ENCODE measurements around the gene SORCS3.
"Not testable (repeated sequence)": the region's sequence is repeated elsewhere in the genome, so short reads cannot be mapped to it uniquely, and the experiment has no call there.

SORCS3 gene

DNA sequence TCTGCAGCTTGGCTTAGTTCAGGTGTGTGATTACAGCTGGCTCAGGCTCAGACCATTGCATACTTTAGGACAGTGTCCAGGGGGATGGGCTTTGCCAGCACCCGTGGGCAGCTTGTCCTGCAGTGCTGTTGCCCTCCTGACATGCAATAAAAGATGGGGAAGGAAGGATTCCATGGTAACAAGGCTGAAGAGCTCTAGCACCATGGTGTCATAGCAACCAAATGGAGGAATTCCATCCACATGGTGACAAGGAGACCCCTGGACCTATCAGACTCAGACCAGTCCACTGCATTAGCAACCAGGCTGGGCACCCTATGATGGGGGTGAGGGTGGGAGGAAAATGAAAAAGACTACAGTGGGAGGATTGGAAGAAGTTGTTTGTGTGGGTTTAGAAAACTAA, 49.9 kb downstream of the SORCS3 start:
- H3K79me2 ChIP-seq (ENCODE audit: insufficient read depth, low read length) = no peaks in the 10 kb centered on the region
- TF ChIP-seq EZH2phosphoT487 (IDR thresholded peaks at IDR 0.05; ENCODE audit: borderline replicate concordance) = no peak
- TF ChIP-seq, protein P1, sequence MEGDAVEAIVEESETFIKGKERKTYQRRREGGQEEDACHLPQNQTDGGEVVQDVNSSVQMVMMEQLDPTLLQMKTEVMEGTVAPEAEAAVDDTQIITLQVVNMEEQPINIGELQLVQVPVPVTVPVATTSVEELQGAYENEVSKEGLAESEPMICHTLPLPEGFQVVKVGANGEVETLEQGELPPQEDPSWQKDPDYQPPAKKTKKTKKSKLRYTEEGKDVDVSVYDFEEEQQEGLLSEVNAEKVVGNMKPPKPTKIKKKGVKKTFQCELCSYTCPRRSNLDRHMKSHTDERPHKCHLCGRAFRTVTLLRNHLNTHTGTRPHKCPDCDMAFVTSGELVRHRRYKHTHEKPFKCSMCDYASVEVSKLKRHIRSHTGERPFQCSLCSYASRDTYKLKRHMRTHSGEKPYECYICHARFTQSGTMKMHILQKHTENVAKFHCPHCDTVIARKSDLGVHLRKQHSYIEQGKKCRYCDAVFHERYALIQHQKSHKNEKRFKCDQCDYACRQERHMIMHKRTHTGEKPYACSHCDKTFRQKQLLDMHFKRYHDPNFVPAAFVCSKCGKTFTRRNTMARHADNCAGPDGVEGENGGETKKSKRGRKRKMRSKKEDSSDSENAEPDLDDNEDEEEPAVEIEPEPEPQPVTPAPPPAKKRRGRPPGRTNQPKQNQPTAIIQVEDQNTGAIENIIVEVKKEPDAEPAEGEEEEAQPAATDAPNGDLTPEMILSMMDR (conservative IDR thresholded peaks at IDR 0.05; ENCODE audit: low read length) = no peak
- H3K4me3 ChIP-seq (ENCODE audit: low read length, poor library complexity, severe bottlenecking) = no peak overlapping the region
- no peaks in the 10 kb centered on the region for H3K9me3 ChIP-seq (ENCODE audit: insufficient read depth, low read depth, low read length)
- no peak overlapping the region for H3K4me2 ChIP-seq (ENCODE audit: low read depth, low read length, poor library complexity, severe bottlenecking)
- no peaks in the 10 kb centered on the region for H3K27me3 ChIP-seq (ENCODE audit: insufficient read depth, low read length, poor library complexity, severe bottlenecking)
- H3K4me1 ChIP-seq (ENCODE audit: insufficient read depth, low read length, poor library complexity, severe bottlenecking) = no peaks in the 10 kb centered on the region
- no peaks in the 10 kb centered on the region for H3K36me3 ChIP-seq (ENCODE audit: insufficient read depth, low read length)
- no peaks in the 10 kb centered on the region for H4K20me1 ChIP-seq (ENCODE audit: insufficient read depth, low read length, poor library complexity, severe bottlenecking)
- H3K9me2 ChIP-seq (replicated peaks; ENCODE audit: low read depth, low read length) = no peaks in the 10 kb centered on the region
- no peak overlapping the region for H2AFZ ChIP-seq (ENCODE audit: low read length)
- no peaks in the 10 kb centered on the region for H3F3A ChIP-seq (ENCODE audit: low read depth)
- no peak overlapping the region for H3K9ac ChIP-seq (ENCODE audit: low read depth, low read length, poor library complexity, severe bottlenecking)

DNA sequence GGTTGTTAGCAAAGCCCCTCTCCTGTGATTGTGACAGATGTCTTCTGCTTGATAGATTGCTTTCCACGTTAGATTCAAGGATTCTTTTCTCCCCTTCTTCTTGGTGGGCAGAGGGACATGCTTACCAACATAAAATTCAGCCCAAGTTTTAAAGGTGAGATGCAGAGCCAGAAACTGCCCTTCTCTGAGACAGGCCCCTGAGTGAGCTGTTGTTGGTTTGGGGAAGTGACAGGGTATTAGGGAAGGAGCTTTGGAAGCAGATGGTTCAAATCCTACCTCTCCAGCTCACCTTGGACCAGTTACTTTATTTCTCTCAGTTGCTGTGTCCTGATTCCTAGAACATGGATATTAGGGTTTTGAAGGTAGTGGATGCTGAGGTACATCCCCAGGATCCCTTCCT, 53.0 kb downstream of the SORCS3 start:
- H3K79me2 ChIP-seq (ENCODE audit: insufficient read depth, low read length) = no peaks in the 10 kb centered on the region
- no peak overlapping the region for H3K4me2 ChIP-seq (ENCODE audit: low read depth, low read length, poor library complexity, severe bottlenecking)
- no peaks in the 10 kb centered on the region for H4K20me1 ChIP-seq (ENCODE audit: insufficient read depth, low read length, poor library complexity, severe bottlenecking)
- H3K4me3 ChIP-seq (ENCODE audit: low read length, poor library complexity, severe bottlenecking) = no peak overlapping the region
- no peaks in the 10 kb centered on the region for H3K27me3 ChIP-seq (ENCODE audit: insufficient read depth, low read length, poor library complexity, severe bottlenecking)
- no peak overlapping the region for H3K9ac ChIP-seq (ENCODE audit: low read depth, low read length, poor library complexity, severe bottlenecking)
- TF ChIP-seq, protein P1 (conservative IDR thresholded peaks at IDR 0.05; ENCODE audit: low read length) = no peak
- TF ChIP-seq EZH2phosphoT487 (IDR thresholded peaks at IDR 0.05; ENCODE audit: borderline replicate concordance) = no peak
- no peaks in the 10 kb centered on the region for H3K9me2 ChIP-seq (replicated peaks; ENCODE audit: low read depth, low read length)
- H2AFZ ChIP-seq (ENCODE audit: low read length) = no peak overlapping the region
- H3F3A ChIP-seq (ENCODE audit: low read depth) = no peaks in the 10 kb centered on the region
- H3K9me3 ChIP-seq (ENCODE audit: insufficient read depth, low read depth, low read length) = no peaks in the 10 kb centered on the region
- no peaks in the 10 kb centered on the region for H3K4me1 ChIP-seq (ENCODE audit: insufficient read depth, low read length, poor library complexity, severe bottlenecking)
- no peaks in the 10 kb centered on the region for H3K36me3 ChIP-seq (ENCODE audit: insufficient read depth, low read length)

DNA sequence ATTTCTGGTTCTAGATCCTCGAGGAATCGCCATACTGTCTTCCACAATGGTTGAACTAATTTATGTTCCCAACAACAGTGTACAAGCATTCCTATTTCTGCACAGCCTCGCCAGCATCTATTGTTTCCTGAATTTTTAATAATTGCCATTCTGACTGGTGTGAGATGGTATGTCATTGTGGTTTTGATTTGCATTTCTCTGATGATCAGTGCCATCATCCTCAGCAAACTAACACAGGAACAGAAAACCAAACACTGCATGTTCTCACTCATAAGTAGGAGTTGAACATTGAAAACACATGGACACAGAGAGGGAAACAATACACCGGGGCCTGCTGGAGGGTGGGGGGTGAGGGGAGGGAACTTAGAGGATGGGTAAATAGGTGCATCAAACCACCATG, 62.2 kb downstream of the SORCS3 start:
- H3K4me3 ChIP-seq (ENCODE audit: low read length, poor library complexity, severe bottlenecking); H3F3A ChIP-seq (ENCODE audit: low read depth); H3K27me3 ChIP-seq (ENCODE audit: insufficient read depth, low read length, poor library complexity, severe bottlenecking); H3K4me1 ChIP-seq (ENCODE audit: insufficient read depth, low read length, poor library complexity, severe bottlenecking); H4K20me1 ChIP-seq (ENCODE audit: insufficient read depth, low read length, poor library complexity, severe bottlenecking); H3K79me2 ChIP-seq (ENCODE audit: insufficient read depth, low read length); H3K9me3 ChIP-seq (ENCODE audit: insufficient read depth, low read depth, low read length); H3K4me2 ChIP-seq (ENCODE audit: low read depth, low read length, poor library complexity, severe bottlenecking); H3K9me2 ChIP-seq (replicated peaks; ENCODE audit: low read depth, low read length); H3K9ac ChIP-seq (ENCODE audit: low read depth, low read length, poor library complexity, severe bottlenecking); H3K36me3 ChIP-seq (ENCODE audit: insufficient read depth, low read length); H2AFZ ChIP-seq (ENCODE audit: low read length): not testable (repeated sequence)

DNA sequence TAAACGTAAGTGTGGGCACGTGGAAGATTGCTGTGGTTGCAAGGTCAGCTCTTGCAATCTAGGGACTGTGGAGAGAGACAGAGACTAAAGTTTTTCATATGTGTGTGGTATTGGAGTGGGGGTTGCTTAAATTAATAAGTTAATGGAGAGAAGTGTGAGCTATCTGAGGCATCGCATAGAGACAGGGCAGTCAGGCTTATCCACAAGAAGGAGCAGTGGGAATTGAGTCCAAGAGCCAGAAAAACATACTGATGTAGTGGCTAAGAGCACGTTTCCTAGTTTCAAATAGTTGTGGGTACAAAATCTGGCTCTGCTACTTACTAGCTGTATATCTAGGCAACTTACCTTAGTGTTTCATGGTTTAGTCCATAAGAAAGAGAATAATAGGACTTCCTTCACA, 65.8 kb downstream of the SORCS3 start:
- H3K9me3 ChIP-seq (ENCODE audit: insufficient read depth, low read depth, low read length) = no peaks in the 10 kb centered on the region
- TF ChIP-seq EZH2phosphoT487 (IDR thresholded peaks at IDR 0.05; ENCODE audit: borderline replicate concordance) = no peak
- TF ChIP-seq, protein P1 (conservative IDR thresholded peaks at IDR 0.05; ENCODE audit: low read length) = no peak
- no peak overlapping the region for H3K4me2 ChIP-seq (ENCODE audit: low read depth, low read length, poor library complexity, severe bottlenecking)
- H3K27me3 ChIP-seq (ENCODE audit: insufficient read depth, low read length, poor library complexity, severe bottlenecking) = no peaks in the 10 kb centered on the region
- H3F3A ChIP-seq (ENCODE audit: low read depth) = no peaks in the 10 kb centered on the region
- H3K4me1 ChIP-seq (ENCODE audit: insufficient read depth, low read length, poor library complexity, severe bottlenecking) = no peaks in the 10 kb centered on the region
- no peaks in the 10 kb centered on the region for H3K9me2 ChIP-seq (replicated peaks; ENCODE audit: low read depth, low read length)
- no peak overlapping the region for H3K9ac ChIP-seq (ENCODE audit: low read depth, low read length, poor library complexity, severe bottlenecking)
- H2AFZ ChIP-seq (ENCODE audit: low read length) = no peak overlapping the region
- no peaks in the 10 kb centered on the region for H4K20me1 ChIP-seq (ENCODE audit: insufficient read depth, low read length, poor library complexity, severe bottlenecking)
- H3K36me3 ChIP-seq (ENCODE audit: insufficient read depth, low read length) = no peaks in the 10 kb centered on the region
- no peaks in the 10 kb centered on the region for H3K79me2 ChIP-seq (ENCODE audit: insufficient read depth, low read length)
- H3K4me3 ChIP-seq (ENCODE audit: low read length, poor library complexity, severe bottlenecking) = no peak overlapping the region

All from Loucy (cell line).